ENCODE data around the gene UNC79. TPM values are rescaled to one million over a fixed set of nuclear protein-coding genes. Genes with fewer than 3 reads are reported as not detected.
A peak's percentile ranks its signal among the peaks of the same experiment; 100 is the strongest.

Gene UNC79
- total RNA-seq, 4 donors from 2014 or later = 0.14 to 0.32 TPM; not detected in 2

GRCh38 chr14:93742761-93743160 lies 312.0 kb downstream of the UNC79 start:
- no peaks in the 10 kb centered on the region for H3K27me3 ChIP-seq
- intact Hi-C loops (cut with DNase I; ENCODE audit: low total_unique reads) = no loop called here
- no peaks in the 10 kb centered on the region for H3K36me3 ChIP-seq
- no peaks in the 10 kb centered on the region for H3K9me3 ChIP-seq
- TF ChIP-seq EP300 (IDR thresholded peaks at IDR 0.05; ENCODE audit: low read depth) (no peak), CTCF (IDR thresholded peaks at IDR 0.05) (no peak), POLR2AphosphoS5 (IDR thresholded peaks at IDR 0.05) (no peak), POLR2A (IDR thresholded peaks at IDR 0.05) (no peak)
- peaks cover 0 to 6% (median 0%) of the 10 kb centered on the region in 4 donors for H3K4me1 ChIP-seq
- WGBS, 2 donors (ENCODE audit: low coverage in 1 of 2) = 40 to 69% methylated on average over 1 to 8 of the region's 8 CpGs
- DNase-seq = no peak
- H3K4me3 ChIP-seq = no peak overlapping the region
- peak overlapping the region in 3 of 4 donors; percentile 38 to 55 (median 44) for H3K27ac ChIP-seq
- in situ Hi-C loops (cut with MboI; ENCODE audit: low pct_ligation_motif_present in 1 of 4, low pct_unique_long_range_greater_than_20kb in 1 of 4, low sequenced_read_pairs in 3 of 4) = no loop called here

- in situ Hi-C loops (cut with MboI; ENCODE audit: low pct_ligation_motif_present in 1 of 4, low pct_unique_long_range_greater_than_20kb in 1 of 4, low sequenced_read_pairs in 3 of 4) = no loop called here
- H3K27me3 ChIP-seq = no peaks in the 10 kb centered on the region
- TF ChIP-seq POLR2A (IDR thresholded peaks at IDR 0.05) (no peak), POLR2AphosphoS5 (IDR thresholded peaks at IDR 0.05) (no peak), CTCF (IDR thresholded peaks at IDR 0.05) (no peak), EP300 (IDR thresholded peaks at IDR 0.05; ENCODE audit: low read depth) (no peak)
- peak overlapping the region in 3 of 4 donors; percentile 20 to 55 (median 38) for H3K27ac ChIP-seq
- intact Hi-C loops (cut with DNase I; ENCODE audit: low total_unique reads) = no loop called here
- 84 to 88% methylated on average over 9 to 26 of the region's 26 CpGs for WGBS, 2 donors (ENCODE audit: low coverage in 1 of 2)
- DNase-seq = no peak
- no peak overlapping the region for H3K4me3 ChIP-seq
- no peaks in the 10 kb centered on the region for H3K9me3 ChIP-seq
- H3K36me3 ChIP-seq = no peaks in the 10 kb centered on the region
- peaks cover 0 to 6% (median 0%) of the 10 kb centered on the region in 4 donors for H3K4me1 ChIP-seq
These were observed 312.7 kb downstream of the UNC79 start for GRCh38 chr14:93743270-93744060.

- Histone ChIP-seq H3K36me3 (no peaks in the 10 kb centered on the region), H3K4me3 (no peak overlapping the region), H3K27me3 (no peaks in the 10 kb centered on the region), H3K9me3 (no peaks in the 10 kb centered on the region), H3K27ac (peak overlapping the region in 1 of 4 donors; percentile 55), H3K4me1 (peaks cover 0 to 6% (median 0%) of the 10 kb centered on the region in 4 donors)
- intact Hi-C loops (cut with DNase I; ENCODE audit: low total_unique reads) (no loop called here), in situ Hi-C loops (cut with MboI; ENCODE audit: low pct_ligation_motif_present in 1 of 4, low pct_unique_long_range_greater_than_20kb in 1 of 4, low sequenced_read_pairs in 3 of 4) (no loop called here)
- TF ChIP-seq POLR2AphosphoS5 (IDR thresholded peaks at IDR 0.05) (no peak), POLR2A (IDR thresholded peaks at IDR 0.05) (no peak), CTCF (IDR thresholded peaks at IDR 0.05) (no peak), EP300 (IDR thresholded peaks at IDR 0.05; ENCODE audit: low read depth) (no peak)
- DNase-seq = no peak
- 71% methylated on average over 14 of the region's 14 CpGs; no CpG with 5 or more reads in 1 of the 2 donors for WGBS, 2 donors (ENCODE audit: low coverage in 1 of 2)
These were observed 313.4 kb downstream of the UNC79 start for GRCh38 chr14:93744176-93744575.

- DNase-seq = no peak
- Histone ChIP-seq H3K9me3 (no peaks in the 10 kb centered on the region), H3K27me3 (no peaks in the 10 kb centered on the region), H3K4me1 (peaks cover 0 to 6% (median 0%) of the 10 kb centered on the region in 4 donors), H3K27ac (peak overlapping the region in 1 of 4 donors; percentile 46), H3K4me3 (no peak overlapping the region), H3K36me3 (no peaks in the 10 kb centered on the region)
- intact Hi-C loops (cut with DNase I; ENCODE audit: low total_unique reads) (no loop called here), in situ Hi-C loops (cut with MboI; ENCODE audit: low pct_ligation_motif_present in 1 of 4, low pct_unique_long_range_greater_than_20kb in 1 of 4, low sequenced_read_pairs in 3 of 4) (no loop called here)
- WGBS, 2 donors (ENCODE audit: low coverage in 1 of 2) = 62% methylated on average over 7 of the region's 8 CpGs; no CpG with 5 or more reads in 1 of the 2 donors
- TF ChIP-seq POLR2AphosphoS5 (IDR thresholded peaks at IDR 0.05) (no peak), POLR2A (IDR thresholded peaks at IDR 0.05) (no peak), EP300 (IDR thresholded peaks at IDR 0.05; ENCODE audit: low read depth) (no peak)
These were observed 314.1 kb downstream of the UNC79 start for GRCh38 chr14:93744876-93745275.

All from transverse colon (tissue), 4 donors.